Stimulated activated CD4-positive, alpha-beta T cell treated with anti-CD3 and anti-CD28 coated beads, Interleukin-12 subunit alpha, Interleukin-12 subunit beta, amount 100 ng/mL, for 48 hours (primary cell): ENCODE results near the gene CDH4.
"Not testable (repeated sequence)": the region's sequence is repeated elsewhere in the genome, so short reads cannot be mapped to it uniquely, and the experiment has no call there.

Experiments used
- DNase-seq, 3 donors: peaks; one replicate each; pipeline ENCODE4 v3.0.0-alpha.2; 2020; ENCODE audit warnings: low read depth in 2 of 3, low spot score in 1 of 3

The CDH4 gene

GRCh38 chr20:61253640-61254511, 1.8 kb downstream of the CDH4 start:
- no peak for DNase-seq

GRCh38 chr20:61254881-61255626, 3.0 kb downstream of the CDH4 start:
- DNase-seq = no peak

GRCh38 chr20:61256365-61256764, 4.3 kb downstream of the CDH4 start:
- DNase-seq = no peak

GRCh38 chr20:61256824-61257223, 4.8 kb downstream of the CDH4 start:
- DNase-seq = no peak

- no peak for DNase-seq
Observed at GRCh38 chr20:61257611-61258010, 5.5 kb downstream of the CDH4 start.

GRCh38 chr20:61259741-61260140, 7.7 kb downstream of the CDH4 start:
- DNase-seq = no peak

GRCh38 chr20:61260905-61261304, 8.8 kb downstream of the CDH4 start:
- DNase-seq = no peak

GRCh38 chr20:61262036-61262435, 10.0 kb downstream of the CDH4 start:
- DNase-seq = no peak

- no peak for DNase-seq
Observed at GRCh38 chr20:61262514-61262913, 10.5 kb downstream of the CDH4 start.

- peak; percentile 6 to 51 (median 10) for DNase-seq
Observed at GRCh38 chr20:61263084-61263695, 11.1 kb downstream of the CDH4 start.

GRCh38 chr20:61263938-61264337, 11.9 kb downstream of the CDH4 start:
- DNase-seq = no peak

- no peak for DNase-seq
Observed at GRCh38 chr20:61267241-61267640, 15.2 kb downstream of the CDH4 start.

- DNase-seq = no peak
Observed at GRCh38 chr20:61268024-61268423, 16.0 kb downstream of the CDH4 start.

GRCh38 chr20:61271312-61272231, 19.5 kb downstream of the CDH4 start:
- no peak for DNase-seq

GRCh38 chr20:61273024-61273423, 21.0 kb downstream of the CDH4 start:
- DNase-seq = not testable (repeated sequence)

GRCh38 chr20:61273666-61274065, 21.6 kb downstream of the CDH4 start:
- DNase-seq = not testable (repeated sequence)

- no peak for DNase-seq
Observed at GRCh38 chr20:61274326-61274725, 22.3 kb downstream of the CDH4 start.

- no peak for DNase-seq
Observed at GRCh38 chr20:61278296-61278695, 26.2 kb downstream of the CDH4 start.

- DNase-seq = no peak
Observed at GRCh38 chr20:61279621-61280150, 27.6 kb downstream of the CDH4 start.

- no peak for DNase-seq
Observed at GRCh38 chr20:61280217-61280980, 28.3 kb downstream of the CDH4 start.
